HEK293 (cell line): ENCODE measurements around the gene TMEM141.

Experiments used
- CTCF ChIA-PET: fragments of 350-600 bp; formaldehyde crosslinking; extraction: SDS; loops from one replicate; lab custom pipeline; 2021; ENCODE audit warnings: antibody characterized with exemption; lab: Yijun Ruan, JAX
- POLR2A ChIA-PET: fragments of 300-600 bp; formaldehyde crosslinking; extraction: SDS; loops from one replicate; lab custom pipeline; 2020; ENCODE audit warnings: antibody characterized with exemption, inconsistent platforms; lab: Yijun Ruan, JAX
- H3K27ac ChIP-seq: fragments of 200-500 bp; sonication (Bioruptor generic); 2 replicates; pipeline ENCODE4 v1.5.1; 2014; ENCODE audit warnings: low read depth, low read length, control low read depth, inconsistent platforms; ENCODE audit errors: extremely low read depth
- H3K36me3 ChIP-seq, 2 experiments: fragments of 200-500 bp in 1 of 2; sonication (Bioruptor generic) in 1 of 2; 1 replicate in 1 of 2; 2 replicates in 1 of 2; pipeline ENCODE4 v1.5.1; 2014 to 2017; ENCODE audit warnings: inconsistent platforms in 2 of 2, low read length in 2 of 2; ENCODE audit not compliant: control insufficient read depth in 2 of 2, insufficient read depth in 1 of 2
- H3K4me1 ChIP-seq: fragments of 200-500 bp; sonication (Bioruptor generic); 2 replicates; pipeline ENCODE4 v1.5.1; 2014; ENCODE audit warnings: mild to moderate bottlenecking, low read length, inconsistent platforms; ENCODE audit not compliant: control insufficient read depth, insufficient read depth
- H3K4me3 ChIP-seq: 2 replicates; pipeline ENCODE4 v1.5.1; 2011; ENCODE audit warnings: low read depth, mild to moderate bottlenecking, control low read depth, low read length, moderate library complexity
- H3K9me3 ChIP-seq: fragments of 200-500 bp; sonication (Bioruptor generic); 2 replicates; pipeline ENCODE4 v1.5.1; 2014; ENCODE audit warnings: low read depth, low read length, inconsistent platforms; ENCODE audit not compliant: control insufficient read depth, insufficient read depth
- OSR2 ChIP-seq: fragments of 450-650 bp; formaldehyde crosslinking; IDR thresholded peaks from 2 replicates; pipeline ENCODE4 v1.5.1; 2016; ENCODE audit warnings: missing biosample characterization, missing genetic modification characterization
- ZNF23 ChIP-seq: fragments of 450-650 bp; formaldehyde crosslinking; IDR thresholded peaks from 2 replicates; pipeline ENCODE4 v1.5.1; 2016; ENCODE audit warnings: missing biosample characterization, missing genetic modification characterization, borderline replicate concordance
- ZNF248 ChIP-seq: fragments of 450-650 bp; formaldehyde crosslinking; IDR thresholded peaks from 2 replicates; pipeline ENCODE4 v1.5.1; 2017; ENCODE audit warnings: missing biosample characterization, missing genetic modification characterization
- ZNF624 ChIP-seq: fragments of 450-650 bp; formaldehyde crosslinking; IDR thresholded peaks from 2 replicates; pipeline ENCODE4 v1.5.1; 2017; ENCODE audit warnings: missing biosample characterization, missing genetic modification characterization
- ZNF660 ChIP-seq: fragments of 450-650 bp; IDR thresholded peaks from 2 replicates; pipeline ENCODE4 v1.5.1; 2018; ENCODE audit warnings: missing biosample characterization, mild to moderate bottlenecking, missing genetic modification characterization
- ZNF707 ChIP-seq: fragments of 450-650 bp; formaldehyde crosslinking; IDR thresholded peaks from 2 replicates; pipeline ENCODE4 v1.5.1; 2016; ENCODE audit warnings: missing biosample characterization, missing genetic modification characterization
- TF ChIP-seq, protein P1 (sequence below): fragments of 450-650 bp; formaldehyde crosslinking; IDR thresholded peaks from 2 replicates; pipeline ENCODE4 v1.5.1; 2016; ENCODE audit warnings: missing biosample characterization, missing genetic modification characterization
- TF ChIP-seq, protein P2 (sequence below): fragments of 450-650 bp; IDR thresholded peaks from 2 replicates; pipeline ENCODE4 v1.5.1; 2018; ENCODE audit warnings: missing biosample characterization, missing genetic modification characterization
- TF ChIP-seq, protein P3 (sequence below): fragments of 450-650 bp; formaldehyde crosslinking; IDR thresholded peaks from 2 replicates; pipeline ENCODE4 v1.5.1; 2016; ENCODE audit warnings: missing biosample characterization, missing genetic modification characterization

The TMEM141 gene

GRCh38 chr9:136760834-136761544, 30.2 kb upstream of the TMEM141 start (continued):
- TF ChIP-seq ZNF660 (tag by site-specific recombination), result peak; percentile 76; the same call in 1 of the 2 replicates
- TF ChIP-seq, all 188 proteins: peak for 23; not testable (repeated sequence) for 165

DNA sequence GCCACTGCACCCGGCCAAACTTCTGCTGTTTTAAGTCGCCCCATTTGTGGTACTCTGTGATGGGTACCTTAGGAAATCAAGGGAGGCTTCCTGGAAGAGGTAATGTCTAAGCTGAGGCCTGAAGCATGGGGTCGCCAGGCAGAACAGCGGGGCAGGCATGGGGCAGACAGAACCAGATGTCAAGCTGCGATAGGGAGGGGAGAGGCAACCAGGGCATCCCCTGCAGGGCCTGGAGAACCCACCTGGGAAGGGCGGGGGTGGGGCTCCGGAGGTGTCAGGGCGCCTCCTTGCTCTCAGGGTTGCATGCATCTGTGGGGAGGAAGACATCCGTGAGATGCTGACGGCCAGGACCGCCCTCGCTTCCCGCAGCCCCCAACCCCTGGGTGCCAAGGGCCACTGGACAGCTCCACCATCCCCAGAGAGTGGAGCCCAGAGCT, 29.6 kb upstream of the TMEM141 start:
- no peak overlapping the region for H3K4me3 ChIP-seq
- CTCF ChIA-PET, result interaction anchor here (0.7 to 5.9 kb wide), 18 partner anchors 9 to 288 kb away, joined by 3 to 54 read pairs (median 5); no protein-coding TSS in a partner anchor
- H3K36me3 ChIP-seq, result no peaks in the 10 kb centered on the region
- no peak overlapping the region for H3K27ac ChIP-seq
- TF ChIP-seq ZNF624, result no peak
- TF ChIP-seq ZNF248 (tag by site-specific recombination), result no peak
- no peak for TF ChIP-seq ZNF707 (tag by site-specific recombination)
- TF ChIP-seq OSR2 (tag by site-specific recombination), result no peak
- TF ChIP-seq, protein P1, sequence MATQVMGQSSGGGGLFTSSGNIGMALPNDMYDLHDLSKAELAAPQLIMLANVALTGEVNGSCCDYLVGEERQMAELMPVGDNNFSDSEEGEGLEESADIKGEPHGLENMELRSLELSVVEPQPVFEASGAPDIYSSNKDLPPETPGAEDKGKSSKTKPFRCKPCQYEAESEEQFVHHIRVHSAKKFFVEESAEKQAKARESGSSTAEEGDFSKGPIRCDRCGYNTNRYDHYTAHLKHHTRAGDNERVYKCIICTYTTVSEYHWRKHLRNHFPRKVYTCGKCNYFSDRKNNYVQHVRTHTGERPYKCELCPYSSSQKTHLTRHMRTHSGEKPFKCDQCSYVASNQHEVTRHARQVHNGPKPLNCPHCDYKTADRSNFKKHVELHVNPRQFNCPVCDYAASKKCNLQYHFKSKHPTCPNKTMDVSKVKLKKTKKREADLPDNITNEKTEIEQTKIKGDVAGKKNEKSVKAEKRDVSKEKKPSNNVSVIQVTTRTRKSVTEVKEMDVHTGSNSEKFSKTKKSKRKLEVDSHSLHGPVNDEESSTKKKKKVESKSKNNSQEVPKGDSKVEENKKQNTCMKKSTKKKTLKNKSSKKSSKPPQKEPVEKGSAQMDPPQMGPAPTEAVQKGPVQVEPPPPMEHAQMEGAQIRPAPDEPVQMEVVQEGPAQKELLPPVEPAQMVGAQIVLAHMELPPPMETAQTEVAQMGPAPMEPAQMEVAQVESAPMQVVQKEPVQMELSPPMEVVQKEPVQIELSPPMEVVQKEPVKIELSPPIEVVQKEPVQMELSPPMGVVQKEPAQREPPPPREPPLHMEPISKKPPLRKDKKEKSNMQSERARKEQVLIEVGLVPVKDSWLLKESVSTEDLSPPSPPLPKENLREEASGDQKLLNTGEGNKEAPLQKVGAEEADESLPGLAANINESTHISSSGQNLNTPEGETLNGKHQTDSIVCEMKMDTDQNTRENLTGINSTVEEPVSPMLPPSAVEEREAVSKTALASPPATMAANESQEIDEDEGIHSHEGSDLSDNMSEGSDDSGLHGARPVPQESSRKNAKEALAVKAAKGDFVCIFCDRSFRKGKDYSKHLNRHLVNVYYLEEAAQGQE (tag by site-specific recombination), result 0 out of 2 replicates have a peak, but pooled peaks have one; percentile 20
- TF ChIP-seq, protein P2, sequence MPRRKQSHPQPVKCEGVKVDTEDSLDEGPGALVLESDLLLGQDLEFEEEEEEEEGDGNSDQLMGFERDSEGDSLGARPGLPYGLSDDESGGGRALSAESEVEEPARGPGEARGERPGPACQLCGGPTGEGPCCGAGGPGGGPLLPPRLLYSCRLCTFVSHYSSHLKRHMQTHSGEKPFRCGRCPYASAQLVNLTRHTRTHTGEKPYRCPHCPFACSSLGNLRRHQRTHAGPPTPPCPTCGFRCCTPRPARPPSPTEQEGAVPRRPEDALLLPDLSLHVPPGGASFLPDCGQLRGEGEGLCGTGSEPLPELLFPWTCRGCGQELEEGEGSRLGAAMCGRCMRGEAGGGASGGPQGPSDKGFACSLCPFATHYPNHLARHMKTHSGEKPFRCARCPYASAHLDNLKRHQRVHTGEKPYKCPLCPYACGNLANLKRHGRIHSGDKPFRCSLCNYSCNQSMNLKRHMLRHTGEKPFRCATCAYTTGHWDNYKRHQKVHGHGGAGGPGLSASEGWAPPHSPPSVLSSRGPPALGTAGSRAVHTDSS (tag by site-specific recombination), result no peak
- TF ChIP-seq, all 188 proteins: peak for 1
- POLR2A ChIA-PET, result interaction anchor here (0.6 to 1.4 kb wide), 2 partner anchors 34 to 44 kb away, joined by 3 to 14 read pairs; no protein-coding TSS in a partner anchor
- Histone ChIP-seq H3K4me1 (no peaks in the 10 kb centered on the region), H3K9me3 (no peaks in the 10 kb centered on the region)

DNA sequence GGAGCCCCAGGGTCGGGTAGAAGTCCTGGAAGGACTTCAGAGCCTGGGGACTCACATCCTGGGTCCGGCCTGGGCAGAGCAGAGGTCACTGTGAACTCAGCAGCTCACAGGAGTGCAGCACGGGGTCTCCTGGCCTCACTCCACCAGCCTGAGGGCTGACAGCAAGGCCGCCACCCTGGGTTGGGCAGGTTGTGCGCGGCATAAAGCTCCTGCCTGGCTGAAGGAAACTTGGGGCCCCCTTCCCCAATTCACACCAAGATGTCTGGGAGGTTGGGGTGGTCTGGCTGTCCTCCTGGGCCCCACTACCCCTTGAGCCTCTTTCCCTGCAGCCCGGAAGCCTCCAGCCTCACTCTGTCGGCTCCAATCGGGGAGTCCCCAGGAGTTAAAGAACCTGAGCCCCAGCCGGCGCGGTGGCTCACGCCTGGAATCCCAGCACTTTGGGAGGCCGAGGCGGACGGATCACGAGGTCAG, 28.9 kb upstream of the TMEM141 start:
- TF ChIP-seq ZNF23 (tag by site-specific recombination), result no peak
- TF ChIP-seq, protein P3, sequence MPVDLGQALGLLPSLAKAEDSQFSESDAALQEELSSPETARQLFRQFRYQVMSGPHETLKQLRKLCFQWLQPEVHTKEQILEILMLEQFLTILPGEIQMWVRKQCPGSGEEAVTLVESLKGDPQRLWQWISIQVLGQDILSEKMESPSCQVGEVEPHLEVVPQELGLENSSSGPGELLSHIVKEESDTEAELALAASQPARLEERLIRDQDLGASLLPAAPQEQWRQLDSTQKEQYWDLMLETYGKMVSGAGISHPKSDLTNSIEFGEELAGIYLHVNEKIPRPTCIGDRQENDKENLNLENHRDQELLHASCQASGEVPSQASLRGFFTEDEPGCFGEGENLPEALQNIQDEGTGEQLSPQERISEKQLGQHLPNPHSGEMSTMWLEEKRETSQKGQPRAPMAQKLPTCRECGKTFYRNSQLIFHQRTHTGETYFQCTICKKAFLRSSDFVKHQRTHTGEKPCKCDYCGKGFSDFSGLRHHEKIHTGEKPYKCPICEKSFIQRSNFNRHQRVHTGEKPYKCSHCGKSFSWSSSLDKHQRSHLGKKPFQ (tag by site-specific recombination), result 0 out of 2 replicates have a peak, but pooled peaks have one; percentile 45
- no peaks in the 10 kb centered on the region for H3K36me3 ChIP-seq
- no peak overlapping the region for H3K4me3 ChIP-seq
- ChIA-PET POLR2A (no interaction called here), CTCF (interaction anchor here (0.5 to 5.9 kb wide), 7 partner anchors 9 to 365 kb away, joined by 3 to 54 read pairs (median 7); no protein-coding TSS in a partner anchor)
- H3K27ac ChIP-seq, result no peak overlapping the region
- H3K9me3 ChIP-seq, result no peaks in the 10 kb centered on the region
- H3K4me1 ChIP-seq, result no peaks in the 10 kb centered on the region
